ENCODE data around the gene ORM1.

DNA sequence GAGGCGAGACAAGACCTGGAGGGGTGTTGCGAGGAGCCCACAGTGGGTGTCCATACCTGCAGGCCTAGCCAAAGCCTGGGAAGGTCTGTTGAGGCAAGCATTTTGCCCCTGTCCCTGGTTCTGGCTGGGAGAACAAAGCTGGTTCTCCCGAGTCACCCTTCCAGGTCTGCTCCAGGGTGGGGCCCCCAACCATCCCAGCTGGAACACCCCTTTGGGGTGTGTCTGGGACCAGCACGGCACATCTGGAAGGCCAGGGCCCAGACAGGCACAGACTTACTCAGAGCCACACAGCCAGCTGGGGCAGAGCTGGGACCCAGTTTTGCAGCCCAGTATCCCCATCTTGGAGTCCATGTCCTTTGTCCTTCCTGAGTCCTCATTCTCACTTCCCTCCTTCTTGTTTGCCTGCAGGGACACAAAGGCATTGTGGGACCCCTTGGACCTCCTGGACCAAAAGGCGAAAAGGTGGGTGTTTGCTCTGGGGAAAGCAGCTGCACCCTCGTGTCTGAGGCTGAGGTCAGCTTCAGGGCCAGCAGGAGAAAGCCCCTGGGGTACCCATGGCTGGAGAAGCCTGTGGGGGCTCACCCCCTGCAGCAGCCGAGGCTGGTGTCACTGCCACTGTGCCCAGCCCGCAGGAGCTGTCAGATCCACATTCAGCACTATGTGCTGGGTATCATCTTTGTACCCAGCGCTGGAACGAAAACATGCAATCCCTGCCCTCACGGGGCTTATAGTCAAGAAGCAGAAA is 38.4 kb upstream of the ORM1 start:
- TF ChIP-seq, protein P1, sequence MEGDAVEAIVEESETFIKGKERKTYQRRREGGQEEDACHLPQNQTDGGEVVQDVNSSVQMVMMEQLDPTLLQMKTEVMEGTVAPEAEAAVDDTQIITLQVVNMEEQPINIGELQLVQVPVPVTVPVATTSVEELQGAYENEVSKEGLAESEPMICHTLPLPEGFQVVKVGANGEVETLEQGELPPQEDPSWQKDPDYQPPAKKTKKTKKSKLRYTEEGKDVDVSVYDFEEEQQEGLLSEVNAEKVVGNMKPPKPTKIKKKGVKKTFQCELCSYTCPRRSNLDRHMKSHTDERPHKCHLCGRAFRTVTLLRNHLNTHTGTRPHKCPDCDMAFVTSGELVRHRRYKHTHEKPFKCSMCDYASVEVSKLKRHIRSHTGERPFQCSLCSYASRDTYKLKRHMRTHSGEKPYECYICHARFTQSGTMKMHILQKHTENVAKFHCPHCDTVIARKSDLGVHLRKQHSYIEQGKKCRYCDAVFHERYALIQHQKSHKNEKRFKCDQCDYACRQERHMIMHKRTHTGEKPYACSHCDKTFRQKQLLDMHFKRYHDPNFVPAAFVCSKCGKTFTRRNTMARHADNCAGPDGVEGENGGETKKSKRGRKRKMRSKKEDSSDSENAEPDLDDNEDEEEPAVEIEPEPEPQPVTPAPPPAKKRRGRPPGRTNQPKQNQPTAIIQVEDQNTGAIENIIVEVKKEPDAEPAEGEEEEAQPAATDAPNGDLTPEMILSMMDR (IDR thresholded peaks at IDR 0.05; ENCODE audit: low read length) = no peak
- no peak for TF ChIP-seq EZH2 (IDR thresholded peaks at IDR 0.05; ENCODE audit: borderline replicate concordance, low read length)

All from OCI-LY1 (cell line).